Activated CD4-positive, alpha-beta T cell treated with anti-CD3 and anti-CD28 coated beads, Interleukin-2, Interleukin-4, amounts not matched to agents 100 ng/mL and 50 ng/mL, durations not matched to agents 16 hours and 8 hours (primary cell): ENCODE data around the gene SWAP70.
"Not testable (repeated sequence)": the region's sequence is repeated elsewhere in the genome, so short reads cannot be mapped to it uniquely, and the experiment has no call there.

Experiments used
- DNase-seq: peaks from one replicate; pipeline ENCODE4 v3.0.0-alpha.2; 2020; ENCODE audit warnings: low spot score

The SWAP70 gene

DNA sequence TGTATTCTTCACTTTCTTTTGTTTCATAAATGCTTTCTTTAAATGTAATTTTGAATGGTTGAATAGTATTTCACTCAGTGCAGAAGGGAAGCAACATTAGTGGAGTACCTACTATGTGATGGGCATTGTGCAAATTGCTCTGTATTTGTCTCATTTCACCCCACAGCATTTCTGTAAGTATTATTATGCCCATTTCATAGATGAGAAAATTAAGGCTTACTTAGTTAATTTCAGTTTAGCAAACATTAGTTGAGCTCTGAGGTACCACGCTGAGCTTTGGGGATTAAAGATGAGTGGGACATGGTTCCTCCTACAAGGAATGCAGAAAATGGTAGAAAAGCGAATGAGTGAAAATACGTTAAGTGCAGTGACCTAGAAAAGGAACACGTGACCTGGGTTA, 58.1 kb downstream of the SWAP70 start:
- DNase-seq, result no peak

DNA sequence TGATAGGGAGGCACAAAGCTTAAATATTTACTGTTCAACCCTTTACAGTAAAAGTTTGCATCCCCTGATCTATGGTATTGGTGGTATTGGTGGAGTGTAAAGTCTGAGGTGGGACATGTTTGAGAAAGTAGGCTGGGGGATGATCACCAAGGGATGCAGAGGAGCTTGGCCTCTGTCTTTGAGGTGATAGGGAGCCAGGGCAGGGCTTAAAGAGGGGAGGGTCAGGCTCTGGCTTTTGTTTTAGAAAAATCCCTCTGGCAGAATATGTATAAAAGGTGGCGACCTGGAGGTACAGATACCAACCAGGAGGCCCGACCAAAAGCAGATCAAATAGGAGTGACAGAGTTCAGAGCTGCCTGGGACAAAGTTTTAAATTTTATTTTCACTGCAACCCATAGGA, 59.0 kb downstream of the SWAP70 start:
- DNase-seq, result no peak

- no peak for DNase-seq
Measured at GRCh38 chr11:9726321-9727022, 62.6 kb downstream of the SWAP70 start.

DNA sequence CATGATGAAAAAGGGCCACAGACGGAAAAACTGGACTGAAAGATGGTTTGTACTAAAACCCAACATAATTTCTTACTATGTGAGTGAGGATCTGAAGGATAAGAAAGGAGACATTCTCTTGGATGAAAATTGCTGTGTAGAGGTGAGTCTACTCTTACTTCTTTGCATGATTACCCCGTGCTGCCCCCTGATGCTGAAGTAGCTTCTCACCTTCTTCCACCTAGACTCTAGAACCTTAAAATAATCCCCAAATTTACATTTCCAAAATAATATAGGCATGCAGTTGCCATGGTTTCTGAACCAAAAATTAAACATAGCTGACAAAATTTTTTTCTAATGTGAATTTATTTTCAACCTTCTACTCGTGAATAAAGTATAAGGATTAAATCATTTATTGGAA, 64.2 kb downstream of the SWAP70 start:
- no peak for DNase-seq

DNA sequence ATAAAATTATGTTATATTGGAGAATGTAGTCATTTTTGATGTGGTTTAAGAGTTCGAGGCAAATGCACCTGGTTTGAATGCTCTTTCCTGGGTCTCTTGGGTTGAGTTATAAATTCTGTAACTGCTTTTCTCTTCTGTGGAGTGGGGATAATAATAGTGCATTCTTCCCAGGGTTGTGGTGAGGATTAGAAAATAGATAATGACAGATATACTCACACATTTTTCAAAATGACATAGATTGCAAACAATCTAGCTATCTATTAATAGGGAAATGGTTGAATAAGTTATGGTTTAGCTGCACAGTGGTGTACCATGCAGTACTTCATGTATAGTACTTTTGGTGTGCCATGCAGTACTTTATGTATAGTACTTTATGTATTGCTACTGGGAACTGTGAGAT, 67.4 kb downstream of the SWAP70 start:
- no peak for DNase-seq

DNA sequence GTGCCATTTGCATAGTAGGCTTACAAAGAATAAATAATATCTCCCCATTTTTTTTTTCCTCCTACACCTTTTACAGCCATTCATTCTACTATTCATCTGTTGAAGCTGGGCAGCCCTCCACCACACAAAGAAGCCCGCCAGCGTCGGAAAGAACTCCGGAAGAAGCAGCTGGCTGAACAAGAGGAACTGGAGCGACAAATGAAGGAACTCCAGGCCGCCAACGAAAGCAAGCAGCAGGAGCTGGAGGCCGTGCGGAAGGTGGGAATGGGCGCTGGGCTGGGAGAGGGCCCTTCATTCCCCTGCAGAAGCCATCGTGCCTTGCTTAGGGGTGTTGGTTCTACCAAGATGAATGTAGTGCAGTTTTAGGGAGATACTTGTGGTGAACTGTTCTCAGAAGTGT, 68.6 kb downstream of the SWAP70 start:
- no peak for DNase-seq

GRCh38 chr11:9733212-9733611, 69.3 kb downstream of the SWAP70 start:
- no peak for DNase-seq

- DNase-seq, result no peak
Measured at GRCh38 chr11:9735236-9735635, 71.4 kb downstream of the SWAP70 start.

DNA sequence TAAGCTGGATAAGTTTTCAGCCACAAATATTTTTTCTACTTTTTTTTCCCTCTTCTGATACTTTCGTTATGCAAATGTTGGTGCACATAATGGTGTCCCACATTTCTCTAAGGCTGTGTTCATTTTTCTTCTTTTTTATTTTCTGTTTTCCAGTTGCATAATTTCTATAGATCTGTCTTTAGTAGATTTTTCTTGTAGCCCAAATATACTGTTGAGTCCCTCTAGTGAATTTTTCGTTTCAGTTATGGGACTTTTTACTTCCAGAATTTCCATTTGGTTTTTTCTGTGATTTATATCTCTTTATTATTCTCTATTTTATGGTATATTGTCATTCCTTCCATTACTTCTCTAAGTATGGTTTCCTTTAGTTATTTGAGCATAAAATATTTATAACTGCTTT, 72.0 kb downstream of the SWAP70 start:
- no peak for DNase-seq

DNA sequence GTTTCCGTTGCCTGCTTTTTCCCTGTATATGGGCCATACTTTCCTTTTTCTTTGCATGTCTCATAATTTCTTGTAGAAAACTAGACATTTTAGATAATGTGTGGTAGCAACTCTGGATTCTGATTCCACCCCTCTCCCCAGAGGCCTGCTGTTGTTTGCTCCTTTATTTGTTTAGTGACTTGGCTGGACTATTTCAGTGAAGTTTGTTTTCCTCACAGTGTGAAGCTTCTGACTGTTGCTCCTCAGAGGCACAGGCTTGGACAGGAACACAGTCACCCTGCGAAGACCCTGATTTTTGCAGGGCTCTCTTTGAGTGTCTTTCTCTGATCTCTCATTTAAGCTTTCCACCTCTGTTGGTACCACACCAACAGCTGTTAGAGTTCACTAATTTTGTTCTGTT, 72.5 kb downstream of the SWAP70 start:
- DNase-seq, result no peak

GRCh38 chr11:9738116-9738515, 74.2 kb downstream of the SWAP70 start:
- DNase-seq, result no peak

DNA sequence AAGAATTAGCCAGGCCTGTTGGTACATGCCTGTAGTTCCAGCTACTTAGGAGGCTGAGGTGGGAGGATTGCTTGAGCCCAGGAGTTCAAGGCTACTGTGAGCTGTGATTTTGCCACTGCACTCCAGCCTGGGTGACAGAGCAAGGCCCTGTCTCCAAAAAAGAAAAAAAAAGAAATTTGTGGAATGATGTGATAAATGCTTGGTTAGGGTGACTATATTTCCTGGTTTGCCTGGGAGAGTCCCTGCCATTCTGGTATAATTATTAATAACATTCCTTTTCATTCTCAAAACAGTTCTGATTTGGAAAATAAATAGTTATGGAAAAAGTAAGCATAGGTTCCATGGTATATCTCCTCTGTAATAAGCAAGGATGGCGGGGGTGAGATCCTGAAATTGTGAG, 74.8 kb downstream of the SWAP70 start:
- DNase-seq, result no peak

- DNase-seq, result no peak
Measured at GRCh38 chr11:9739123-9739900, 75.4 kb downstream of the SWAP70 start.

DNA sequence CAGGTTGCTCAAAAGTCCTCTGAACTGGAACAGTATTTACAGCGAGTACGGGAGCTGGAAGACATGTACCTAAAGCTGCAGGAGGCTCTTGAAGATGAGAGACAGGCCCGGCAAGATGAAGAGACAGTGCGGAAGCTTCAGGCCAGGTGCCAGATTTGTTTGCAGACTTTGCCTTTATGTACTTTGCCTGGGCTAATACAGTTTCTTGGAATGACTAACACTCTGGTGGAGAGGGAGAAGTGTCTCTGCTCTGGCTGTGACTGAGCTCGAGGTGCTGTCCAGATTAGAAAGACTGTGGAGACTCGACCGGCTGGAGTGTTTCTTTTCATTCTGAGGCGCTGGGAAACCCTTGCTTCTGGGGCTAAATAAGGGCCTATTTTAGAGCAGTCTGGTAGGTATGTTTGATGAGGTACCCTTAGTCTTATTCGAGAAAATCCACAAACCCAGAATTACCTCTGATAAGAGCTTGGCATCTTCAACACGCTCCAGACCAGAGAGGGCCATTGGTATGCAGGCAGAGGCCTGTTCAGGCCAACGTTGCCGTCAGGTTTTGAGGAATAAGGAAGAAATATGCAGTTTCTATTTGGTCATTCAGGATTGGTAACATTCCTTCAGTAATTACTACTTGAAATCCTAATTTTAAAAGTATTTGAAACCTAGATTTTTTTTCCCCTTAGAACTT, 76.5 kb downstream of the SWAP70 start:
- no peak for DNase-seq

- no peak for DNase-seq
Measured at GRCh38 chr11:9741260-9741659, 77.4 kb downstream of the SWAP70 start.

- DNase-seq, result not testable (repeated sequence)
Measured at GRCh38 chr11:9743512-9743911, 79.6 kb downstream of the SWAP70 start.

DNA sequence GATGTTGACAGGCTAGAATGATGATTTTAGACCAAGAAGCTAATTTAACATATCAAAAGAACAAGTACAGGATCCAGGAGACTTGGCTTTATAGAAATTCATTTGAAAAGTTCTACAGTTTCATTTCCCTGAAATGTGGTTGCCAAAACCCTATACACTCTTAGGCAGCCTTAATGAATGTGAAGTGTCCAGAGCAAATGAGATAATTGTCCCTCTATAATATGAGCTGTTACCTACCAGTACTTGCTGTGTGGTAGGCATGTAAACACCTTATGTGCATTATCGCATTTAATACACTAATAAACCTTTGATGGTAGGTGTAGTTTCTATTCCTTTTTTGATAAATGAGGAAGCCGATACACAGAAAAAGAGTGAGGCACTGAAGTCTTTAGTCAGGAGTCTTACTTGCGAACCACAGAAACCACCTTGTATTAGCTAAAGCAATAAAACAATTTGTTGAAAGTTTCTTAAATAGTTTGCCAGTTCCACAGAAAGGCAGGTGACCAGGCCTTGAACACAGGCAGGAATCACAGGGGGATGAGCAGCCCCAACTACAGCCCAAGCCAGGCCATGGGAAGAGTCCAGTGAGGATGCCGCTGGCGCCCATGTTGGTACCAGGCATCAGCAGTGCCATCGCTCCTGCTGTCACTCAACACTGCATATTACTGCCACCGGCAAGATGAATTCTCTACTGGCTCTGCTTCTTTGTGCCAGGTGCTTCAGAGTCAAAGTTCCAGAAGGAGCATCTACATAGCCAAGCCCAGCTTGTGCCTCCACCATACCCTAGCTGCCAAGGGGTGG, 81.7 kb downstream of the SWAP70 start:
- DNase-seq, result no peak

- DNase-seq, result no peak
Measured at GRCh38 chr11:9747229-9747628, 83.4 kb downstream of the SWAP70 start.

GRCh38 chr11:9747828-9748227, 84.0 kb downstream of the SWAP70 start:
- DNase-seq, result no peak

GRCh38 chr11:9748361-9748970, 84.6 kb downstream of the SWAP70 start:
- DNase-seq, result peak; percentile 80

GRCh38 chr11:9750551-9750950, 86.7 kb downstream of the SWAP70 start:
- no peak for DNase-seq

GRCh38 chr11:9752091-9752490, 88.2 kb downstream of the SWAP70 start:
- no peak for DNase-seq
